G401 (cell line): Measurements from ENCODE around the gene GFRA1. TPM values are rescaled to one million over a fixed set of nuclear protein-coding genes. Genes with fewer than 3 reads are reported as not detected.
"Not testable (repeated sequence)": the region's sequence is repeated elsewhere in the genome, so short reads cannot be mapped to it uniquely, and the experiment has no call there.

Source experiments
- DNase-seq: peaks from one replicate; pipeline ENCODE4 v3.0.0-alpha.2; 2015; ENCODE audit warnings: low spot score
- in situ Hi-C: cut with HindIII; loops from 2 replicates; pipeline ENCODE4 v1.10.0; 2016; ENCODE audit warnings: low sequenced_read_pairs, mixed read lengths
- total RNA-seq: library from RNA; depleted of rRNA; stranded (reverse); fragments of >200 nt; shearing (Covaris generic); gene quantifications from 2 replicates; pipeline ENCODE4 v1.2.3, GENCODE V29; 2014

Gene GFRA1
- total RNA-seq, 1 experiment from 2014 or later: 0.37 TPM

- DNase-seq: no peak
- in situ Hi-C loops: no loop called here
Measured at GRCh38 chr10:116059320-116059719, 213.7 kb downstream of the GFRA1 start.

DNA sequence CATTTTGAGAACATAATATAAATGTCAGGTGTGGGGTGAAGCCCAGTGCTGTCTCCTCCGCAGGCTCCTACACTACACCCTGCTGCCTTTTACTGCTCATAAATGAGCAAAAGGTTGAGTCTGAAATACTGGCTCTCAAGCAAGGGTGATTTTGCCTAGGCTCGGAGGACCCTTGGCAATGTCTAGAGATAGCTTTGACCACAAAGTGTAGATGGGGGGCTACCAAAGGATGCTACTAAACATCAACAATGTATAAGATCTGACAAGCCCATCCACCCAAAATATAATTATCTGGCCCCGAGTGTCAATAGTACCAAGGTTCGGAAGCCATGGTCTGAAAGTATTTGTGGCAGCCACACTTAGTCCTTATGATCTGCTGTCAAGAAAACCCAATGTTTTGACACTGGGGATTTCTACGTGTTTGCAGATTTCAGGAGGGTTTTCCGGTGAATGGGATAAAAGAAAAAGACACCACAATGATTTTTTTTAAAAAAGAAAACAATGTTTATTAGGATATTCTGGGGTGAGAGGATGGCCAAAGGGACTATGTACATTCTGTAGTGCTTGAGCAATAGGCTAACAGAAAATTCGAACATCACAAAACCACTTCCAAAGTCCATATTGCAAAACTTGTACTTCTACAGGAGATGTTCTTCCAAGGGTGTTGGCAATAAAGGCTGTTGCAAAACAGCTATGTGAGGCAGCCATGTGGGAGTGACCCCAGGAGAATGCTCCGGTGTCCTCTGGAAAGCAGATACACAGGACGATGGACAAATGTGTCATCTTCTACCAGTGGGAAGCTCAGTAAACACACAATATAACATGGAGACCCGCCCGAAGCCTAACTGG, 216.3 kb downstream of the GFRA1 start:
- DNase-seq: no peak
- in situ Hi-C loops: no loop called here

GRCh38 chr10:116055917-116056252, 217.1 kb downstream of the GFRA1 start:
- in situ Hi-C loops: no loop called here

DNA sequence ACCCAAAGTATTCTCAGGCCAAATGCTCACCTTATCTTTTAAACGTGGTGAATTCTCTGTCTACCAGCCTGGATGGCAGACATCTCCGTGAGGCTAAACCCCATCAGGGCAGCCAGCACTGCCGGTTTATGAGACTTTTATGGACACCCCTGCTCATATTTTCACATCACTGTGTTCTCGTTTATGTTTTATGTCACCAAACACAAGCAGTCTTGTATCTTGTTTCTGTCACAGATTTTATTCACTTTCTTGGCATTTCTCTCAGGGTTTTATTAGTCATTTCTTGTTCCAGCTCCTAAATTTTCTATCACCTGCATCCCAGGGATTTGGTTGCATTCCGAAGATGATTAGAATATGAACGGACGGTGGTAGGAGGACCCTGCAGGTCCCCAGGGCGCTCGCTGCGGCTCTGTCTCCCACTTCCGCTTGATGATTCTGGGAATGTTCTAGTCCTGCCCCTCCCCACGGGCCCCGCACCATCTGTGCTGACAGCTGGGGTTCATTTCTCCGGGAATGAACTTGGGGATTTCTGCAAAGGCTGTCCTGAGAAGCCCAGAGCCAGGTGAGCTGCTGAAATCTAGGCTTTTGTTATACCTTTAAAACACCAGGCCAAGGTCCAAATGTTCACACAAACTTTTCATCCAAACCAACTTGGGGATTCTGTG, 217.6 kb downstream of the GFRA1 start:
- in situ Hi-C loops: no loop called here
- DNase-seq: peak; percentile 58

More at GRCh38 chr10:116055917-116056252, 217.1 kb downstream of the GFRA1 start:
- no peak for DNase-seq

- DNase-seq: no peak
- in situ Hi-C loops: no loop called here
Measured at GRCh38 chr10:116053910-116054309, 219.1 kb downstream of the GFRA1 start.

DNA sequence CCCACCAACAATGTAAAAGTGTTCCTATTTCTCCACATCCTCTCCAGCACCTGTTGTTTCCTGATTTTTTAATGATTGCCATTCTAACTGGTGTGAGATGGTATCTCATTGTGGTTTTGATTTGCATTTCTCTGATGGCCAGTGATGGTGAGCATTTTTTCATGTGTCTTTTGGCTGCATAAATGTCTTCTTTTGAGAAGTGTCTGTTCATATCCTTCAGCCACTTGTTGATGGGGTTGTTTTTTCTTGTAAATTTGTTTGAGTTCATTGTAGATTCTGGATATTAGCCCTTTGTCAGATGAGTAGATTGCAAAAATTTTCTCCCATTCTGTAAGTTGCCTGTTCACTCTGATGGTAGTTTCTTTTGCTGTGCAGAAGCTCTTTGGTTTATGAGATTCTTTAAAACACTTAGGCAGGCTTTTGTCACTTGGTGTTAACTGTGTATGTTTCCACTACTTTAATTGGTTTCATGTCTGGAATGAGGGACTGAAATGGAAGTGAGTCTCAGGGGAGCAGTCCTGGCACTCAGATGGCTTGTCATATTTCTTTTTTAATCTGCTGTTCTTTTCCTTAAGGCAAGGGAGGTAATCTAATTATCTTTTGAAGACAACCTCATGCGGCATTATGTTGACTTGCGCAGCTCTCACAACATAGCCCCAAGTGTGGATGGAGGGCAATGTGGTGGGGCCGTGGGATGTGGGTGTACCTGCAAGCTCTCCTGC, 219.8 kb downstream of the GFRA1 start:
- DNase-seq, in situ Hi-C loops: not testable (repeated sequence)

GRCh38 chr10:116052522-116052921, 220.5 kb downstream of the GFRA1 start:
- in situ Hi-C loops, DNase-seq: not testable (repeated sequence)

- in situ Hi-C loops: no loop called here
Measured at GRCh38 chr10:116049974-116050304, 223.1 kb downstream of the GFRA1 start.

DNA sequence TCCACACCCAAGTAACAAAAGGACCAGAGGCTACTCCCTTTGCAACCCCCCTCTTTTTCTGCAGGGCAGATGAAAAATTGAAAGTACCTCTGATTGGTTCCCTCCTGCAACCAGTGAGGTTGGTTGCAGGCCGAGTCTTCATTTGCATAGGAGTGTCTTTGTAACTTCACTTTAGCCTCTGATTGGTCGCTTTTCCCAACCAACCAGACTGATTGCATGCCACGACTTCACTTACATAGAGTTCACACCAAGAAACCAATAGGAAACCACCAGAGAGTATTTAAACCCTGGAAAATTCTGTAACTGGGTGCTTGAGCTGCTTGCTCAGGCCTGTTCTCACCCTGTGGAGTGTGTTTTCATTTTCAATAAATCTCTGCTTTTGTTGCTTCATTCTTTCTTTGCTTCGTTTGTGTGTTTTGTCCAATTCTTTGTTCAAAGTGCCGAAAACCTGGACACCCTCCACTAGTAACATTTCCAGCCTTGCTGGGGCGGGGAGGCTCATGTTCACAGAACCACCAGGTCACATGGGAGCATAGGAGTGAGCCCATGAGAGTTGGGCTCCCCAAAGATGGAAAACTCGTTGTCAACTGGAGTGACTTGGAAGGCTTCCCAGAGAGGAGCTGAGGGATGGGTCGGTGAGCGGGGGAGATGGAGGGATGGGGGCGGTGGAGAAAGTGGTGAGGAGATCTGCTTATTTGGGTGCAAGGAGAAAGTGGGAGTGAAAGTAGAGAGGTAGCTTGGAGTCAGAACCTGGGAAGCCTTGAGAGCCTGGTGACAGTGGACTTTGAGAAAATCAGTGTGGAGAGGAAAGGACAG, 223.6 kb downstream of the GFRA1 start:
- no peak for DNase-seq
- in situ Hi-C loops: no loop called here

More at GRCh38 chr10:116049974-116050304, 223.1 kb downstream of the GFRA1 start:
- DNase-seq: no peak

GRCh38 chr10:116045366-116046356, 227.3 kb downstream of the GFRA1 start:
- DNase-seq: peak; percentile 16
- in situ Hi-C loops: no loop called here

- peak; percentile 30 for DNase-seq
- in situ Hi-C loops: no loop called here
Measured at GRCh38 chr10:116044801-116045248, 228.2 kb downstream of the GFRA1 start.

DNA sequence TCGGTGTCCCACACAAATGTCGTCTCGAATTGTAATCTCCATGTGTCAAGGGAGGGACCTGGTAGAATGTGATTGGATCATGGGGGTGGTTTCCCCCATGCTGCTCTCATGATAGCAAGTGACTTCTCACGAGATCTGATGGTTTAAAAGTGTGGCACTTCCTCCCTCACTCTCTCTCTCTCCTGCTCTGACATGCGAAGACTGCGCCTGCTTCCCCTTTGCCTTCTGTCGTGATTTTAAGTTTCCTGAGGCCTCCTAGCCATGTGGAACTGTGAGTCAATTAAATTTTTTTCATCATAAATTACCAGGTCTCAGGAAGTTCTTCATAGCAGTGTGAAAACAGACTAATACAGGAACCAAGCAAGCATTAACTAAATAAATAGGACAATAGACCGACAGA, 229.1 kb downstream of the GFRA1 start:
- no peak for DNase-seq
- in situ Hi-C loops: no loop called here

GRCh38 chr10:116043304-116043703, 229.7 kb downstream of the GFRA1 start:
- DNase-seq: no peak
- in situ Hi-C loops: no loop called here

- DNase-seq: no peak
- in situ Hi-C loops: no loop called here
Measured at GRCh38 chr10:116041948-116042347, 231.1 kb downstream of the GFRA1 start.

- DNase-seq: no peak
- in situ Hi-C loops: no loop called here
Measured at GRCh38 chr10:116039612-116040011, 233.4 kb downstream of the GFRA1 start.

DNA sequence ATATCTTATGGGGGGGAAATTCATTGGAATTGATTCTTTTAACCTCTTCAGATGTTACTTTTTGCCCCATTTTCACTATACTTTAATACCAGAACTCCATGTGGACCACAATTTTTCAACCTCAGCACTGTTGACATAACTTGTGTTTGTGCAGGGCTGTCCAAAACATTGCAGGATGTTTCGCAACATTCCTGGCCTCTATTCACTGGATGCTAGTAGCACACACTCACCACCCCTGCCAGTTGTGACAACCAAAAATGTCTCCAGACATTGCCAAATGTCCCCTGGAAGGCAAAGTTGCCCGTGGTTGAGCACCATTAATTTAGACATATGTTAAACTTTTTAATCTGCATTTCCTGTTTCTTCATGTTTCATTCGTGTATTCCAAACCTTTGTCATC, 234.7 kb downstream of the GFRA1 start:
- in situ Hi-C loops: no loop called here

GRCh38 chr10:116035406-116035805, 237.6 kb downstream of the GFRA1 start:
- in situ Hi-C loops, DNase-seq: not testable (repeated sequence)

More for the DNA sequence above, 234.7 kb downstream of the GFRA1 start:
- no peak for DNase-seq

DNA sequence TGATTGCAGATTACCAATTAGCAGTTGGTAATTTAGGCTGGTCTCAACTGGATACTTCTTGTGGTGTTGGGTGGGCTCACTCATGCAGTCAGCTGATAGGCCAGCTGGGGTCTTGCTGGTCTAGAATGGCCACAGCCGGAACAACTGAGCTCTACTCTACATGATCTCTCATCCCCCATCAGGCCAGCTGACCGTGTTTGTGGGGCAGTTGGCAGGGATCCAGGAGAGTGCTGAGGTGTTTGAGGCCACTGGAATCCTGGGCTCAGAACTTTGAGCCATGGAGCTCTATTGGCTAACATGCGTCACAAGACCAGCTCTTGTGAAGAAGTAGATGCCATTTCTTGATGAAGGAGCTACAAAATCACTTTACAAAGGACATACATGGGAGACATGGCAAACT, 242.4 kb downstream of the GFRA1 start:
- in situ Hi-C loops: no loop called here
- no peak for DNase-seq
